Activated B cell treated with CpG ODN at 0.5 μM for 24 hours (primary cell): ENCODE data around the gene EDIL3. TPM values are rescaled to one million over a fixed set of nuclear protein-coding genes. Genes with fewer than 3 reads are reported as not detected.

ENCODE experiments used
- ATAC-seq: fragments of 200-7000 bp; cut with Tn5 transposase; one replicate; pipeline ENCODE4 v1.10.0; 2021; ENCODE audit warnings: low read depth, mild to moderate bottlenecking, moderate library complexity
- CTCF ChIA-PET: fragments of 350-600 bp; sonication (Branson Sonifier 250); formaldehyde crosslinking; loops from one replicate; lab custom pipeline; 2021; ENCODE audit warnings: antibody characterized with exemption; lab: Charles Lee
- POLR2A ChIA-PET: fragments of 350-600 bp; sonication (Branson Sonifier 250); formaldehyde crosslinking; loops from one replicate; lab custom pipeline; 2021; ENCODE audit warnings: antibody characterized with exemption; lab: Charles Lee
- DNase-seq: peaks from one replicate; pipeline ENCODE4 v3.0.0; 2022
- H3K27ac Mint-ChIP-seq: one replicate; pipeline ENCODE4 v1.8.0; 2020; ENCODE audit warnings: mixed read lengths
- H3K27me3 Mint-ChIP-seq: one replicate; pipeline ENCODE4 v1.8.0; 2021; ENCODE audit warnings: mixed read lengths
- H3K36me3 Mint-ChIP-seq: one replicate; pipeline ENCODE4 v1.8.0; 2021; ENCODE audit warnings: low read depth, mixed read lengths
- H3K4me1 Mint-ChIP-seq: one replicate; pipeline ENCODE4 v1.8.0; 2021; ENCODE audit warnings: mixed read lengths
- H3K4me3 Mint-ChIP-seq: one replicate; pipeline ENCODE4 v1.8.0; 2020; ENCODE audit warnings: mild to moderate bottlenecking, mixed read lengths
- H3K9me3 Mint-ChIP-seq: one replicate; pipeline ENCODE4 v1.8.0; 2020; ENCODE audit warnings: mixed read lengths
- intact Hi-C: fragments of 100-400 bp; cut with micrococcal nuclease; formaldehyde crosslinking; loops from one replicate; pipeline ENCODE4 v1.15.1; 2024
- total RNA-seq: library from RNA; stranded (reverse); gene quantifications from 2 replicates; pipeline ENCODE4 v1.2.3, GENCODE V29; 2022
- TF ChIP-seq, protein P1 (sequence below): fragments of 200-600 bp; IDR thresholded peaks from one replicate; pipeline ENCODE4 v1.8.0; 2022; ENCODE audit warnings: antibody characterized with exemption, mild to moderate bottlenecking

The EDIL3 gene
- total RNA-seq, 1 donor from 2014 or later, result not detected

DNA sequence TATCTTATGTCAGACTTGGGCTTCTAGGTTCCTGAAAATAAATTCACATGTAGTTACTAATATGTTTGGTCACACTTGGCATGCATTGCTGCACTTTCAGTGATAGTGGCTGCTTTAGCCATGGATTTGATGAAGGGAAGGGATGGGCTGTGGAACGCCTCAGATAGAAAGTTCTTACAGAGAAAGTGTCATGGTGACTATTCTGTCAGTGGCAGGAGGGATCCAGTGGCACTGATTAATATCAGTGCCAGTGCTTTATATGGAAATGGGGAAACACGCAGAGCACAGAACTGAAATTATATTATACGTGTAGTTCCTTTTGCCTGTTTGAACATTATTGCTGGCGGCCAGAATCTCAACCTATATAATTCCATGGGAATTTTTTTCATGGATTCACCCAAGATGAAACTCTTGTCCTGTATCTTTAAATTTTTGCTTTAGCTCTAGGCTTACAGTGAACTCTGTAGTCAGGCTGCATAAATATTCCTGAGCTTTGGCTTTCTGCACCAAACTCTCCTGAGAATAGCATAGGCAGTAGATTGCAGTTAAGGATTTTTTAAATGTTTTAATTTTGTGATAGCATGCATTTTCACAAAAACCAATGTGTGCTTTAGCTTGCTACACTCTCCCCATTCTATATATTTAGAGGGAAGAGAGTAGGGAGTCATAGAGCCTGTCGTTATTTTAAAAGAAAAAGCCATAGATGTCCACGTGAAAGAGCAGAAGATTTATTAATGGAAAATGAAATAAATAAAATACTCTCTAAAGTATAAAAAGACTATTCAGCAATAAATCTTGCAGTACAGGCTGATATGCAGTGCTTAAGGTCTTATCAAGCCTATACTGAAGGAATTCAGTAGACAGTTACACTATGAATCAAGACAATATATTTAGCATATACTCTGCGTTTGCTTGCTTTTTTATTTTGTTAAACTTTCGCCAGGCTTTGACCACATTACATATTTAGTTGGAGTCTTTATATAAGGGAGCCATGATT, 98.7 kb downstream of the EDIL3 start:
- TF ChIP-seq, protein P1, sequence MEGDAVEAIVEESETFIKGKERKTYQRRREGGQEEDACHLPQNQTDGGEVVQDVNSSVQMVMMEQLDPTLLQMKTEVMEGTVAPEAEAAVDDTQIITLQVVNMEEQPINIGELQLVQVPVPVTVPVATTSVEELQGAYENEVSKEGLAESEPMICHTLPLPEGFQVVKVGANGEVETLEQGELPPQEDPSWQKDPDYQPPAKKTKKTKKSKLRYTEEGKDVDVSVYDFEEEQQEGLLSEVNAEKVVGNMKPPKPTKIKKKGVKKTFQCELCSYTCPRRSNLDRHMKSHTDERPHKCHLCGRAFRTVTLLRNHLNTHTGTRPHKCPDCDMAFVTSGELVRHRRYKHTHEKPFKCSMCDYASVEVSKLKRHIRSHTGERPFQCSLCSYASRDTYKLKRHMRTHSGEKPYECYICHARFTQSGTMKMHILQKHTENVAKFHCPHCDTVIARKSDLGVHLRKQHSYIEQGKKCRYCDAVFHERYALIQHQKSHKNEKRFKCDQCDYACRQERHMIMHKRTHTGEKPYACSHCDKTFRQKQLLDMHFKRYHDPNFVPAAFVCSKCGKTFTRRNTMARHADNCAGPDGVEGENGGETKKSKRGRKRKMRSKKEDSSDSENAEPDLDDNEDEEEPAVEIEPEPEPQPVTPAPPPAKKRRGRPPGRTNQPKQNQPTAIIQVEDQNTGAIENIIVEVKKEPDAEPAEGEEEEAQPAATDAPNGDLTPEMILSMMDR, result no peak
- H3K36me3 Mint-ChIP-seq, result no peaks in the 10 kb centered on the region
- CTCF ChIA-PET, result no interaction called here
- no peak for DNase-seq
- ATAC-seq, result no peak
- H3K27ac Mint-ChIP-seq, result no peak overlapping the region
- no peaks in the 10 kb centered on the region for H3K4me1 Mint-ChIP-seq
- intact Hi-C loops, result no loop called here
- no peaks in the 10 kb centered on the region for H3K9me3 Mint-ChIP-seq
- no peaks in the 10 kb centered on the region for H3K27me3 Mint-ChIP-seq
- no peak overlapping the region for H3K4me3 Mint-ChIP-seq
- POLR2A ChIA-PET, result no interaction called here

DNA sequence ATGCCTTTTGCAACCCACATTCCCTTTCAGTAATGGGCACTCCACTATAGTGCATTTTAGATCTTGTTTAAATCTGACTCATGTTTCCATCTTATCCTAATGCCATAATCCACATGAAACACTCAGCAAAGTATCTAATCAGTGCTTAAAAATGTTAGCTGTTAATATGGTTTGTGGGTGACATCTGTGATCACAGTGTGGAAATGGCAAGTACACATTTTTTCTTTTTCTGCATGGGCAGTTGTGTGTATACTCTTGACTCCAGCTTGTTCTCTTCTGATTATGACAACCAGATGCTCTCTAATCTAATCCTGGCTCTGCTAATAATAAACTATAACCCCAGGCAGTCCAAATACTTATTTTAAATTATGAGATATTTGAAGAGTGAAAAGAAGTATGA, 103.3 kb downstream of the EDIL3 start:
- TF ChIP-seq, protein P1, result no peak
- ChIA-PET POLR2A (no interaction called here), CTCF (no interaction called here)
- Mint-ChIP-seq H3K9me3 (no peaks in the 10 kb centered on the region), H3K27me3 (no peaks in the 10 kb centered on the region), H3K27ac (no peak overlapping the region), H3K4me3 (no peak overlapping the region), H3K4me1 (no peaks in the 10 kb centered on the region), H3K36me3 (no peaks in the 10 kb centered on the region)
- intact Hi-C loops, result no loop called here
- DNase-seq (no peak), ATAC-seq (no peak)

DNA sequence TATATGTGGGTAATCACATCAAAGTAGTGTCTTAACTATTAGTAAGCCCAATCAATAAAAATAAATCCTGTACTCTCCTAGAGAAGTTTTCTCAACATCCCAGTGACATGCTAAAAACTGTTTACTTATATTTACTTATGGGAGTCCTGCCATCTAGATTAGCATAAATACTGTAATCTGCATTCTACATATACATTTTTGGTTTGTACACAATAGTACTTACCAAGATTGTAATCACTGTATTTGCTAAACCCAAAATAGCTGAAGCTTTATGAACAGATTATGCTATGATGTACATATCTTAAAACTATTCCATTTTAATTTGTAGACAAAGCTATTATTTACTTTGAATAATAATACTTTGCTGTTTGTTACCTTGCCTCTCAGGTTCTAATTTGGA, 105.4 kb downstream of the EDIL3 start:
- Mint-ChIP-seq H3K4me3 (no peak overlapping the region), H3K27me3 (no peaks in the 10 kb centered on the region), H3K9me3 (no peaks in the 10 kb centered on the region), H3K36me3 (no peaks in the 10 kb centered on the region), H3K4me1 (no peaks in the 10 kb centered on the region), H3K27ac (no peak overlapping the region)
- CTCF ChIA-PET, result no interaction called here
- POLR2A ChIA-PET, result no interaction called here
- TF ChIP-seq, protein P1, result no peak
- DNase-seq (no peak), ATAC-seq (no peak)
- intact Hi-C loops, result no loop called here

DNA sequence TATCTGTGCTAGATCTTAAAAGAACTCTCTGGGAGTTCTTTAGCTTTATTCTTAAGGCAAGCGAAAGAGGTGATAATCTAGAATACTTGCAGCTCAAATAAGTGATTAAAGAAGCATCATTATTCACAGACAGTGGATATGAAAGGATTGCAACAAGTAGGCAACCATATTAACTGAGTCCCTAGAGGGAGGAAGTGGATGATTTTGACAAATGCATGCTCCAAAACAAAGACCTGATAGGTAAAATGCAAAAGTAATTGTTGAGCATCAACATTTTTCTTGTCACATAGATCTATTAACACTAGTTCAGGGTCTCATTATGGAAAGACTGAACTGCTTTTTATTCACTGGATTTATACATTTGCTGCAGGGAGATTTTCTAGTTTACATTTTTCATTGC, 109.1 kb downstream of the EDIL3 start:
- CTCF ChIA-PET, result no interaction called here
- Mint-ChIP-seq H3K4me3 (no peak overlapping the region), H3K9me3 (no peaks in the 10 kb centered on the region), H3K4me1 (no peaks in the 10 kb centered on the region), H3K27ac (no peak overlapping the region), H3K27me3 (no peaks in the 10 kb centered on the region), H3K36me3 (no peaks in the 10 kb centered on the region)
- DNase-seq, result no peak
- TF ChIP-seq, protein P1, result no peak
- ATAC-seq, result no peak
- intact Hi-C loops, result no loop called here
- POLR2A ChIA-PET, result no interaction called here

DNA sequence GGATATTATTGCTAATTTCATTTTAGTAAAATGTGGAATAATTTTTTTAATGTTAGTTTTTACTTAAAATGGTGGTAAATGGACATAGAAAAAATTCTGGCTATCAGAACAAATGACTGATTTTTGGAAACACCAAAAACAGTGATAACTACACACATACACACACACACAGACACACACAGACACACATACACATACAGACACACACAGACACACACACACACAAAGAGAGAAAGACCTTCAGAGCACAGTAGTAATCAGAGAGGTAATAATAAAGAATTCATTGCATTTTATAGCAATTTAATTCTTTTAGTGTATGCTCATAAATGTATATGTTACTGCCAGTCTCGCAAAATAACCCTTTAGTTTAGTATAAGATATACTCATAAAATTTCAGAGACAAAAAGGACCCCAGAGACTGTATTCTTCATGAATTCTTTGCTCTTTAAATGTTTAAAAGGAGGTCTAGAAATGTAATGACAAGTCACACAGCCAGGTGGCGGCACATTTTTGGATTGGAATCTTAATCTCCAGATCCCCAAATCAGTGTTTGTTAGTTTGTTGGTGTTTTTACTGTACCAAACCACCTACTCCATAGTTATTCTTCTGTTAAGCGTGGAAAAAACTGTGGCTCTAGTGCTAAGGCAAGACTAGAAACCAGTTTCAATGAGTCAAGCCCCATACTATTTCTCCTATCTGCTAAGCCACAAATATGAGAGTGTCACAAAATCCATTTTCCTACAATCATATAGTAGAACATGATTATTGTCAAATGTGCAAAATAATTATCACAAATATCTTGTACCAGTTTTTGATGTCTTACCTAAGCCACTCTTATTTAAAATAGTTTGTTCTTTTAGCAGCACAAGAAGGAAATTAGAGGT, 109.9 kb downstream of the EDIL3 start:
- H3K36me3 Mint-ChIP-seq, result no peaks in the 10 kb centered on the region
- POLR2A ChIA-PET, result no interaction called here
- H3K27me3 Mint-ChIP-seq, result no peaks in the 10 kb centered on the region
- no peaks in the 10 kb centered on the region for H3K4me1 Mint-ChIP-seq
- no peak for ATAC-seq
- H3K4me3 Mint-ChIP-seq, result no peak overlapping the region
- intact Hi-C loops, result no loop called here
- no peaks in the 10 kb centered on the region for H3K9me3 Mint-ChIP-seq
- no peak for DNase-seq
- TF ChIP-seq, protein P1, result no peak
- CTCF ChIA-PET, result no interaction called here
- no peak overlapping the region for H3K27ac Mint-ChIP-seq
